ENCODE results near the gene SHC4.
"Not testable (repeated sequence)": the region's sequence is repeated elsewhere in the genome, so short reads cannot be mapped to it uniquely, and the experiment has no call there.

Gene SHC4

GRCh38 chr15:48802257-48802656, 161.5 kb downstream of the SHC4 start:
- DNase-seq (ENCODE audit: low read depth in 3 of 3, low spot score in 1 of 3), result no peak

GRCh38 chr15:48800811-48801455, 162.8 kb downstream of the SHC4 start:
- DNase-seq (ENCODE audit: low read depth in 3 of 3, low spot score in 1 of 3), result no peak

GRCh38 chr15:48800245-48800644, 163.5 kb downstream of the SHC4 start:
- no peak for DNase-seq (ENCODE audit: low read depth in 3 of 3, low spot score in 1 of 3)

GRCh38 chr15:48798319-48798718, 165.4 kb downstream of the SHC4 start:
- no peak for DNase-seq (ENCODE audit: low read depth in 3 of 3, low spot score in 1 of 3)

GRCh38 chr15:48796930-48797329, 166.8 kb downstream of the SHC4 start:
- no peak for DNase-seq (ENCODE audit: low read depth in 3 of 3, low spot score in 1 of 3)

- no peak for DNase-seq (ENCODE audit: low read depth in 3 of 3, low spot score in 1 of 3)
Observed at GRCh38 chr15:48796521-48796920, 167.2 kb downstream of the SHC4 start.

- DNase-seq (ENCODE audit: low read depth in 3 of 3, low spot score in 1 of 3), result no peak
Observed at GRCh38 chr15:48795901-48796300, 167.8 kb downstream of the SHC4 start.

- no peak for DNase-seq (ENCODE audit: low read depth in 3 of 3, low spot score in 1 of 3)
Observed at GRCh38 chr15:48794697-48795134, 169.0 kb downstream of the SHC4 start.

- no peak for DNase-seq (ENCODE audit: low read depth in 3 of 3, low spot score in 1 of 3)
Observed at GRCh38 chr15:48792408-48792807, 171.3 kb downstream of the SHC4 start.

- not testable (repeated sequence) for DNase-seq (ENCODE audit: low read depth in 3 of 3, low spot score in 1 of 3)
Observed at GRCh38 chr15:48790466-48791115, 173.1 kb downstream of the SHC4 start.

GRCh38 chr15:48785712-48786111, 178.0 kb downstream of the SHC4 start:
- DNase-seq (ENCODE audit: low read depth in 3 of 3, low spot score in 1 of 3), result no peak

- DNase-seq (ENCODE audit: low read depth in 3 of 3, low spot score in 1 of 3), result no peak
Observed at GRCh38 chr15:48785195-48785594, 178.5 kb downstream of the SHC4 start.

GRCh38 chr15:48784756-48785155, 179.0 kb downstream of the SHC4 start:
- no peak for DNase-seq (ENCODE audit: low read depth in 3 of 3, low spot score in 1 of 3)

- no peak for DNase-seq (ENCODE audit: low read depth in 3 of 3, low spot score in 1 of 3)
Observed at GRCh38 chr15:48782911-48783310, 180.8 kb downstream of the SHC4 start.

GRCh38 chr15:48781481-48782081, 182.1 kb downstream of the SHC4 start:
- no peak for DNase-seq (ENCODE audit: low read depth in 3 of 3, low spot score in 1 of 3)

- DNase-seq (ENCODE audit: low read depth in 3 of 3, low spot score in 1 of 3), result no peak
Observed at GRCh38 chr15:48781017-48781416, 182.7 kb downstream of the SHC4 start.

- DNase-seq (ENCODE audit: low read depth in 3 of 3, low spot score in 1 of 3), result no peak
Observed at GRCh38 chr15:48778331-48778730, 185.4 kb downstream of the SHC4 start.

- DNase-seq (ENCODE audit: low read depth in 3 of 3, low spot score in 1 of 3), result no peak
Observed at GRCh38 chr15:48777645-48778330, 185.9 kb downstream of the SHC4 start.

- DNase-seq (ENCODE audit: low read depth in 3 of 3, low spot score in 1 of 3), result no peak
Observed at GRCh38 chr15:48775546-48775945, 188.2 kb downstream of the SHC4 start.

- no peak for DNase-seq (ENCODE audit: low read depth in 3 of 3, low spot score in 1 of 3)
Observed at GRCh38 chr15:48774484-48774883, 189.2 kb downstream of the SHC4 start.

Measured in stimulated activated CD4-positive, alpha-beta T cell treated with anti-CD3 and anti-CD28 coated beads, TNF-alpha, amount 100 ng/mL, for 1 hour (primary cell).